Activated CD4-positive, CD25-positive, alpha-beta regulatory T cell treated with anti-CD3 and anti-CD28 coated beads, Interleukin-2, amount 50 U/mL, for 72 hours (primary cell): ENCODE measurements around the gene UCN.
"Not testable (repeated sequence)": the region's sequence is repeated elsewhere in the genome, so short reads cannot be mapped to it uniquely, and the experiment has no call there.

ENCODE experiments used
- DNase-seq: peaks from one replicate; pipeline ENCODE4 v3.0.0; 2021

Gene UCN

DNA sequence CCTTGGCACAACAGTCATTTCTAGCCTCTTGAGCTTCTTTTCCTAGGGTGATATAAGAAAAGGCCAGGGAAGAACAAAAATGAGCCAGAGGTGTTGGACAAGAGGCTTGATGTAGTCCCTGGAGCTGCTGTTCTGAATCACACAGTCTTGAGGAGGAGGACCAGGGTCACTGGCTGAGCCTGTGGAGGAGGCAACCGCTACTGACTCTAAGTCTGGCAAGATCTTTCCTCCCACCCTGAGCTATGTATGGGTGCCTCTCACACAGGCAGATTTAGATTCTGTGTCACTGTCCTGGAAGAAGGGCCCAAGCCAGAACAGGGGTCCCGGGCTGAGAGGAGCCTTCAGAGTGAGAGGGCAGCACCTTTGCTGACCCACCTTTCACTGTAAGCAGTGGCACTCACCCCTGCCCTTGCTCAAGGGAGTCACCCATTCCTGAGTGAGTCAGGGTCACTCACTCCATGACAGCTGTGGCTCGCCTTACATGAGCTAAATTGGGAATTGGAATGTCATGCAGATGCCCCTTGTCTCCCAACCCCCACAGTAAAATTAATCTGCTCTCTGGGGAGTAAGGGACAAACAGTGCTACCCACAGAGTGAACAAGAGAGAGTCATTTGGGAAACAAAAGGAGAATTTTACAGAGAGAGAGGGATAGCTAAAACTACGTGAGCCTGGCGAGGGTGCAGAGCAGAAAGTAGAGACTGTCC lies 26.2 kb downstream of the UCN start, which contains the start of gene TRIM54:
Gene TRIM54 (plus strand): TSS at position 575 of the 705 bp plus-strand sequence. CDS start 303 bp downstream, outside the sequence.
- DNase-seq: no peak

- no peak for DNase-seq
Observed at GRCh38 chr2:27281442-27281841, 26.8 kb downstream of the UCN start.

DNA sequence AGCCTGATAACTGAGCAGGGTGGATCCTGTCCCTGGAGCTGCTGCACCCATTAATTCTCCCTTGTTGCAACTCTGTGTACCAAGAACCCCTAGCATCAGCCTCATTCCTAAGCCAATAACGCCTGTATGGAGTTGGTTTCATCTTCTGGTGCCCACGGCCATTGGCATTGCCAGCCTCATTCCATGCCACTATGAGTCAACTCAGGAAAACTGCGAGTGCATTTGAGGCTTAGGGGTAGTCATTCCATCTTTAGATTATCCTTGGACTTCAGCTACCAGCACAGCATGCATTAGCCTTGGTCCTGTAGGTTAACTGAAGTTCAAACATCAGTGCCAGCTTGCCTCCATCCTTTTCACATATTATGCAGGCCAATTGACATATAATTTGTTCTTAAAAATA lies 27.4 kb downstream of the UCN start:
- DNase-seq: no peak

DNA sequence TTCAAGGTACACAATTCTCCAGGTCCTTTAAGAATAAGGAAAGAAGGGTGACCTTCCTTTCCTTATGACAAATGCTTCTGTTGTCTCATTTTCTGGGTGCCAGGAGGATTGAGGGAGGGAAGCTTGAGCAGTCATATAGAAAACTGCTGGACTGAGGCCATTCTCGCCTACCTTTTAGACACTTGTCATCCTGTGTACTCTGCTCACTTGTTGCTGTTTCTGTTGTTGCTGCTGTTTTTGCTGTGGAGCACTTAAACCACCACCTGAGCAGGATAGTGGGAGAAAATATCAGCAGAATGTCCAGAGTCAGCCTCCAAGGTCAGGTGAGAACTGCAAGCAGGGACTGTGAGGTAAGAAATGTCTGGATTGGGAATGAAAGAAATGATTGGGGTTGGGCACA lies 30.2 kb downstream of the UCN start:
- no peak for DNase-seq

GRCh38 chr2:27275211-27276150 lies 32.8 kb downstream of the UCN start, which contains the start of gene DNAJC5G:
TSS of gene DNAJC5G (plus strand) at chr2:27275433. CDS start at chr2:27276729, 1,296 bp downstream.
- no peak for DNase-seq

DNA sequence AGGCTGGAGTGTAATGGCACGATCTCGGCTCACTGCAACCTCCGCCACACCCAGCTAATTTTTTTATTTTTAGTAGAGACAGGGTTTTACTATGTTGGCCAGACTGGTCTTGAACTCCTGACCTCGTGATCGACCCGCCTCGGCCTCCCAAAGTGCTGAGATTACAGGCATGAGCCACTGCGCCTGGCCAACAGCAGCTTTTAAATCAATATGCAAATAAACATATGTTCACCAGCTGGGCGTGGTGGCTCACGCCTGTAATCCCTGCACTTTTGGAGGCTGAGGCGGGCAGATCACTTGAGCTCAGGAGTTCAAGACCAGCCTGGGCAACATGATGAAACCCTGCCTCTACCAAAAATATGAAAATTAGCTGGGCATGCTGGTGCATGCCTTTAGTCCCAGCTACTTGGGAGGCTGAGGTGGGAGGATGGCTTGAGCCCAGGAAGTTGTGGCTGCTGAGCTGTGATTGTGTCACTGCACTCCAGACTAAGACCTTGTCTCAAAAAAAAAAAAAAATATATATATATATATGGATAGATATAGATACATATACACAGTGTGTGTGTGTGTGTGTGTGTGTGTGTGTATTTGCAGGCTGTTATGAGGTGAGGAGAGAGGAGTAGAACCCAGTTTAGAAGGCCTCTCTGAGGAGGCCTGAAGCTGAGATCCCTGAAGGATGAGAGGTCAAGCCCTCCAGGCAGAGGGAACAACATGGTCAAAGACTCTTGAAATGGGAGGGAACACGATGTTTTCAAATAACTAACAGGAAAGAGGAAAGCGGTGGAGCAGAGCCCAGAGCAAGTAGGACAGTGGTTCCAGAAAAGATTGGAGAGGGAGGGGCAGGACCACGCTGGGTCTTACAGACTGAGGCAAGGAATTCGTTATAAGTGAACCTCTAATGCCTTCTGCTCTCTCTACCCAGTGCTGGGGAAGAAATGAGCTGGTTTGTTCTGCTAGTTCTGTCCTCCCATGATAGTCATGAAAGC lies 35.4 kb downstream of the UCN start:
- not testable (repeated sequence) for DNase-seq

GRCh38 chr2:27271631-27272340 lies 36.5 kb downstream of the UCN start:
- DNase-seq: no peak

GRCh38 chr2:27270670-27271069 lies 37.6 kb downstream of the UCN start:
- no peak for DNase-seq

DNA sequence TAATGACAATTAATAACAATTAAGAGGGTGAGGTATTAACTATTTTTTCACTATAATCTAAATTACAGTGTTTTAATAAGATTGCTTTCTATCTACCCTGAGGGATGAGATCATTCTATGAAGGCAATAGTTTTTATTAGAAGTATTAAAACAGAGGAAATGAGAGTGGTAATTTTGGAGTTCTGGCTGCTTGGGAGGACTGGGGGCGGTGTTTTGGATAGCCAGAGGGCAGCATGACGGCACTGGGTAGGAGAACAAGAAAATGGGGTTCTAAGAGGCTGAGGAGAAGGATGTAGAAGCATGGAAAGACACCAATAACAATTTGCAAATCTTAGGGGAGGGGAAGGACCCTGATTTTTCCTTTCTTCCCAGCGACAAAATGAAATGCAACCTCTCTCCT lies 38.1 kb downstream of the UCN start:
- DNase-seq: no peak

DNA sequence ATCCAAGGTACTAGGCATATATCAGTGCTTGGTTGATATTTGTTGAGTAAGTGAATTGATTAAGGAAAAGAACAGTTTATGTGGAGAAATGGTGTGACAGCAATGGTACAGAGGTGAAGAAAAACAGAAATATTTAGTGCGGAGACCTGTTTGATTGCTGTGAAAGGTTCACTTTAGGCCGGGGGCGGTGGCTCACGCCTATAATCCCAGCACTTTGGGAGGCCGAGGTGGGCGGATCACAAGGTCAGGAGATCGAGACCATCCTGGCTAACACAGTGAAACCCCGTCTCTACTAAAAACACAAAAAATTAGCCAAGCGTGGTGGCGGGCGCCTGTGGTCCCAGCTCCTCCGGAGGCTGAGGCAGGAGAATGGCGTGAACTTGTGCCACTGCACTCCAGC lies 39.9 kb downstream of the UCN start:
- not testable (repeated sequence) for DNase-seq

GRCh38 chr2:27265536-27265870 lies 42.7 kb downstream of the UCN start:
- no peak for DNase-seq

GRCh38 chr2:27264753-27265535 lies 43.3 kb downstream of the UCN start:
- DNase-seq: peak; percentile 53

- DNase-seq: no peak
Observed at GRCh38 chr2:27264253-27264752, 43.9 kb downstream of the UCN start.

DNA sequence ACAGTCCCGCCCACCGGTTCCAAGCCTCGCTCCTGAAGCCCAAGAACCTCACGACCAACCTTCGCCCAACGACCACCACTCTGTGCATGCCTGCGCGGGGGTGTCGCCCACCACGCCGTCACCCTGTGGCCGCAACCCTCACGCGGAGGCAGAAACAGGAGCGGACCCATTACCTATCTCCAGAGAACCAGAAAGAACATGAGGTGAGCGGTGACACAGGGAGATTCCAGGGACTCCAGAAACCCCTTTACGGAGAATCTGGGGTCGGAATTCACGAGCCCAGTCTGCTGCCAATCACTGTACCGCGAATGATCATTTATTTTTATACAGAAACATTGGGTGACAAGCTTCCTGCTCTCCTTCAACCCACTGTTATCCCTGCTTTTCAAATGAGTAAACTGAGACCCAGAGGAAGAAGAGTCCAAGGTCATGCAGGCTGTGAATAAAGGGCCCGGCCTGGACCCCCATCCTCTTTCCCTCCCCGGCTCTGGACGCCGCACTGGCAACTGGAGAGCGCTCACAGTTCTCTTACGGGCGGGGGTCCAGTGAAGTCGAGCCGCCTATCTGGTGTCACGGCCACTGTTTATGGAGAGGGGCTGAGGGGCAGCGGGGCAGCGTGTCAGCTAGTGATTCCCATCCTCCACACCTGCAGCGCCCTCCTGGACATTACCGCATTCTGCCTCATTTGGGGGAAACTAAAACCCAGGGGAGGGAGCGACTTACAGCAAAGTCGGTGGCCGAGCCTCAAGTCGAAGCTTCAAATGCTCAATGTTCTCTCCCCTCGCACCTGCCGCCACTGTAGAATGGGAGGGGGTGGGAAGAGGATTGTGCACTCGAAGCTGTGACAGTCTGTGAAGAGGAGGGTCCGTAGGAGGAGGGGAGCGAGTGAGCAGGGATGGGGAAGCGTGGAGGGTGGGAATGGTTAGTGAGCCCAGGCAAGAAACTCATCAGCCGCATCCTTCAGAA lies 44.7 kb downstream of the UCN start:
- DNase-seq: no peak

GRCh38 chr2:27262379-27263286 lies 45.6 kb downstream of the UCN start, which contains the start of gene SLC30A3:
TSS of gene SLC30A3 (minus strand) at chr2:27263047. CDS start at chr2:27262906, 141 bp downstream.
- DNase-seq: peak; percentile 53

- no peak for DNase-seq
Observed at GRCh38 chr2:27261926-27262298, 46.3 kb downstream of the UCN start.

DNA sequence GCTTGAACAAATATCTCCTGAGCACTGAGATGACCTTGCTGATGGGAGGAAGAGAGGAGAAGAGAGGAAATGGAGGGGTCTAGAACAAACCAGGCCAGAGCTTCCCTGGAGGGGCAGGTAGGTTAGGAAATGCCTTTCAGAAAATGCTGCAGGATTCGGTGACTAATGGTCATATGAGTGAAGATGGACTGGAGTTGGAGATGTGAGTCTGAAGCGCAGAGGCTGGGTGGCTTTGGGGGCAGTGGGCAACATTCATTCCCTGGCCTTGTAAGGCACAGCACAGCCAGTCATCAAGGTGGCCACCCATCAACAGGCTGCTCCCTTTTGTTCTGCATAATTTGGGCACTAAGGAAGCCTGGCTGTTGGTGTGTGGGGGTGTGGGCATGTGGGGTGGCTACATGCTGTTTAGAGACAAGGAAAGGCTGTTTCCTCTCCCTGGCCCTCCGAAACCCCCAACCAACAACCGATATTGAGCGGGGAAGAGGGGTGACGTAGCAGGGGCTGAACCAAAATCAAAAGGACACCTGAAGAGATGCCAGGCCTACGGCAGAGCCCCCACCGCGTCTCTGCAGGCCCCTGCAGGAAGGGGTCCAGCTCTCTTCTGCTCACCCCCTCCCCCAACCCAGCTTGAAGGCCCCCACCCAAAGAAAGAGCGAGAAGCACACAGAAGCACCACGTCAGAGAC lies 46.9 kb downstream of the UCN start:
- DNase-seq: no peak

- no peak for DNase-seq
Observed at GRCh38 chr2:27258051-27258450, 50.2 kb downstream of the UCN start.
